HG03571 (cell line): Measurements from ENCODE around the gene RPS15.

Source experiments
- ATAC-seq: cut with Tn5 transposase; IDR thresholded peaks from one replicate; pipeline ENCODE4 v1.9.1; 2021; ENCODE audit not compliant: unreplicated experiment

Gene RPS15

GRCh38 chr19:1438035-1438932, at the start of gene RPS15:
Gene RPS15 (plus strand): TSS chr19:1438396. CDS start chr19:1438426, 30 bp downstream.
- peak; percentile 71 for ATAC-seq

GRCh38 chr19:1388637-1389026, 49.6 kb upstream of the RPS15 start:
- no peak for ATAC-seq

GRCh38 chr19:1389033-1389940, 48.9 kb upstream of the RPS15 start:
- no peak for ATAC-seq

- ATAC-seq: no peak
These were observed 47.2 kb upstream of the RPS15 start for GRCh38 chr19:1390890-1391423.

GRCh38 chr19:1392407-1392806, 45.8 kb upstream of the RPS15 start:
- no peak for ATAC-seq

DNA sequence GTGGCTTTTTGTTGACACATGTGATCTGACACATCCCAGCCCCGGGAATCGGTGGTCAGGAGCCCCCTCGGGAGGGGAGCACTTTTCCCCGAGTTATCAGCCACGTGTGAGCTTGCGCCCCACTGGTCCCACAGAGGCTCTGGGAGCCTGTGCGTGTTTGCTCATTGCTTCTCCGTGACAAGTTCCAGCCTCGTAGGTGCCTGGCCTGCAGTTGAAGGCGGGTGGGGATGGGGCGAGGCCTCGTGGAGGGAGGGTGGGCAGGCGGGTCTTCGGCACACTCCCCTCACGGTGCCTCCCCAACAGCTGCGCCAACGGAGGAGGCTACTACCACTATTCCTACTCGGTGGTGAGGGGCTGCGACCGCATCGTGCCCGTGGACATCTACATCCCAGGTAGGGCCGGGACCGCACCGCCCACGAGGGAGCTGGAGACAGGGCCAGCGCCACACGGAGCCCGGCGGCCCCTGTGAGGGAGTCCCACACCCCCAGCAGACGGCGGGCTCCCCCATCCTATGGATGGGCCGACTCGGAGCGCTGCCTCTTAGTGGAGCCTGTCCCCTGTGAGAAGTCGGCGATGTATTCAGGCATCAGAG, 45.2 kb upstream of the RPS15 start:
- no peak for ATAC-seq

GRCh38 chr19:1393841-1394240, 44.4 kb upstream of the RPS15 start:
- no peak for ATAC-seq

DNA sequence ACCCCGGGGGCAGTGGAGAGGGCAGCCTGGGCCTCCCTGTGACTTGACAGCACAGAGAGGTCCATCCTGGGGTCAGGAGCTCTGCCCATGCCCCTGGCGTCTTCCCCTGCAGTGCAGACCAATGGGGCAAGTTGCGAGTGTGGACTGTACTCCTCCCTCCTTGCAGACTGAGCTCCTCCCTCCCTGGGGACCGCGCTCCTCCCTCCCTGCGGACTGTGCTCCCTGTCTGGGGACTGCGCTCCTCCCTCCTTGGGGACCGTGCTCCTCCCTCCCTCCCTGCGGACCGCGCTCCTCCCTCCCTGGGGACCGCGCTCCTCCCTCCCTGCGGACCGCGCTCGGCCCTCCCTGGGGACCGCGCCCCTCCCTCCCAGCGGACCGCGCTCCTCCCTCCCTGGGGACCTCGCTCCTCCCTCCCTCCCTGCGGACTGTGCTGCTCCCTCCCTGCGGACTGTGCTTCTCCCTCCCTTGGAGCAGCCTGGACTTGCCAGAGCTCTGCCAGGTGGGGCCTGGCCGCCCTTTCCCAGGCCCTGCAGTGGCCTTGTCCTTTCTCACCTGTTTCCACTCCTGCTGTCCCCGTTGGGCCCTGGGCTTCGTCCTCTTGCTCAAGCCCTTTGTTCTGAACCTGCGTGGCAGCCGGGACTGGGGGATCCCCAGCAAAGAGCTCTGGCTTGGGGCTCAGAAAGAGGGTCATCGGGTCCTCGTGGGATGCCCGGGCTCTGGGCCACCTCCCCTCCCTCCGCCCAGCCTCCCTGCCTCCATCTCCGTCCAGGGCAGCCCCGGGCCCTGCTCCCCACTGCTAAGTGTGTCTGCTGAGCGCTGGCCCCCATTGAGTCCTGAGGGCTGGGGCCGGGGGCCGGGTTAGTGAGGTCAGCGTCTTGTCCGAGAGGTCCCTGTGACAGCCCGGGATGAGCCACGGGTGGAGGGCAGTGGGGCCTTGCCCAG, 43.7 kb upstream of the RPS15 start:
- no peak for ATAC-seq

DNA sequence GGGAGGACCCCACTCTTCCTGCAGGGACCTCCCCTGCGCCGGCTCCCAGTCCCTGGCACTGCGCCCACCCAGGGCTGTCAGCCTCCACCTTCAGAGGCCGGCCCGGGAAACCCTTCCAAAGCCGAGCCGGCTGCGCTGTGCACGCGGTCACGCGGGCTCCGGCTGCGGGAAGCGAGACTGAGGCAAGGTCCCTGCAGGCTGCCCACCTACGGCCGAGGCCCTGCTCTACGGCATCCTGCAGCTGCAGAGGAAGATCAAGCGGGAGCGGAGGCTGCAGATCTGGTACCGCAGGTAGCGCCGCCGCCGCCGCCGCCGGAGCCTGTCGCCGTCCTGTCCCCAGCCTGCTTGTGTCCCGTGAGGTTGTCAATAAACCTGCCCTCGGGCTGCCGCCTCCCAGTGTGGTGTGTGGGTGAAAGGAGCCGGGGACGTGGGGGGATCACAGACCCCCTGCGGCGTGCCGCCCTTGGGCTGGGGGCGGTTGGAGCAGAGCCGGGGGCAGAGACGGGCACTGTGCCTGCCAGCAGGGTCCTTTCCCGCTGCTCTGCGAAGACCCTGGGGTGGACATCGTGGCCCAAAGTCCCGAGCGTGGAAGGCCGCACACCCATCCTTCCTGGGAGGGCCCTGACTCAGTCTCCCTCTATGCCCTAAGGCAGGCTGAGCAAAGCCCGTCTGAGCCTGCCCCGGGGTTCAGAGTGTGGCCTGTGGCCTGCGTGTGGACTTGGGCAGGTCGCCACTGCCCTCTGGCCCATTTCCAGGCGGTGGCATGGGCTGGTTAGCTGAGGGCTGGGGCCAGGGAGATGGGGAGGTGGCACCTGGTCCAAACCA, 42.8 kb upstream of the RPS15 start:
- no peak for ATAC-seq

DNA sequence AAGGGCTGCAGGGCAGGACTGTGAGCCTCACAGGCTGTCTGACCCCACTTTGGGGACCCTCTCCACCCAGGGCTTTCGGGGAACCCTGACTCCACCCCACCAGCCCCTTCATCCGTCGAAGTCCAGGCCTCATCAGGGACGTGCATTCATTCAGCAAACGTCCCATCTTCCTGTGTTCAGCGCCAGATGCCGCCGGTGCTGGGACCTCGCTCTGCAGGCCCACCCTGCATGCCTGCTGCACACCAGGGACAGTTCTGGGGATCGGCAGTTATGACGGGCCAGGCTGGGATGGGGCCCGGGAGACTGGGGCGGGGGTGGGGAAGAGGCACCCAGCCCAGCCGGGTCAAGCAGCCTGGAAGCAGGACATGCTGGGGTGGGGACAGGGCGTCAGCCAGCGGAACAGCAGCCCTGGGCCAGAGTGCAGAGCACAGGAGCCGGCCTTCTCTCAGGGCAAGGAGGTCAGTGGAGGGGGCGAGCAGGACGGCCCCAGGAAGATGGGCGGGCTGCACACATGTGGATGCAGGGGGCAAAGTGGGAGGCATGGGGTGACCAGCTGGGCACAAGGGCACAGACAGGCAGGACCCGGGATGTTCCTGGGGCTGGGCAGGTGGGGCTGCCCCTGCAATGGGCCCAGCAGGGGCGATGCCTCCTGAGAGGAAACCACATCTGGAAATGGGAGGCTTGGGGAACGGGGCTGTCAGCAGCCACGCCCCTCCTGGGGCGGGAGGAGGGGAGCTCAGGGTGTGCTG, 42.0 kb upstream of the RPS15 start:
- ATAC-seq: no peak

DNA sequence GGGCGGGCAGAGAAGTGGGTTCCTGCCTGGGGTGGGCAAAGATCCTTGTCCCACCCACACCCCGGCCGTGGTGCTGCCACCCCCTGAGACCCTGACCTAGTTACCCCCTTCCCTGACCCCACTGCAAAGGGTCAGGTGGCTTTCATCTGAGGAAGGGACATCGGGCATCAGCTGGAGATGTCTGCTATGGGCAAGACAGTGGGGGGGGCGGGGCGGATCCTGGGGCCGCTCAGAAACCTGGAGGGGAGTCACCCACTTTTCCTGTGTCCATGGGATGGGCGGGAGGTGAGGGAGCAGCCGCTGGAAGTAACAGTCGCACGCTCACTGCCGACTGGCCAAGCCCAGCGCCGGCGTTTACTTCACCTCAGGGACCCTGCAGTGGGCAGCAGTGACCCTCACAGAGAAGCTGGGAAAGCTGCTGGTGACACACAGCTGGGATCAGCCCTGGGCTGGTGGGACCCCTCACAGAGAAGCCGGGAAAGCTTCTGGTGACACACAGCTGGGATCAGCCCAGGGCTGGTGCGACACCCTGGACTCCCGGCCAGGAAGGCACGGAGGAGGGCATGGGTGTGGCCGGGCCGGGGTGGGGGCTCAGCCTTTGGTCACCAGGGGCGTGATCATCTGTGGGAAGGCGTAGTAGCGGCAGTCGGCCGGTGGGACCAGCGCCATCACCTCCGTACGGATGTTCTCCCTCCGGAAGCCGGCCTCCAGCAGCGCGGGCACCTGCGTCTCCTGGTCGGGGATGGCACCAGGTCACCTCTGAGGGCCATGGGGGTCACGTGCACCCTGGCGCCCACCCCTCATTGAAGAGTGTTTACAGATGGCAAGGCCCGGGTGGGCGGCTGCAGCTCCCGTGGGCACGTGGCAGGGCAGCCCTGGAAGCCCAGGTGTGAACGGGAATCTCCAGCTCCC, 41.2 kb upstream of the RPS15 start:
- ATAC-seq: no peak

DNA sequence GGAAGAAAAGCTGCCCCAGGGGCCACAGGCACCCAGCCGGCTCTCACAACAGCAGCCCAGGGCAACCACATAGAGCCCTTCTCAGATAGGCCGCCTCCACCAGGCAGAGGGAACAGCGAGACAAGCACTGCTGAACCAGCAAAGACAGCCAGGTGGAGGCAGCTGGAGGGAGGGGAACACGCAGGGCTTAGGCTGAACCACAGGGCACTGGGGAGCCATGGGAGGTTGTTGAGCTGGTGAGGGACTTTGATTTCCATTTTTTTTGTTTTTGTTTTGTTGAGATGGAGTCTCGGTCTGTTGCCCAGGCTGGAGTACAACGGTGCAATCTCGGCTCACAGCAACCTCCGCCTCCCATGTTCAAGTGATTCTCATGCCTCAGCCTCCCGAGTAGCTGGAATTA, 40.4 kb upstream of the RPS15 start:
- ATAC-seq: no peak

GRCh38 chr19:1399079-1399478, 39.1 kb upstream of the RPS15 start:
- no peak for ATAC-seq

DNA sequence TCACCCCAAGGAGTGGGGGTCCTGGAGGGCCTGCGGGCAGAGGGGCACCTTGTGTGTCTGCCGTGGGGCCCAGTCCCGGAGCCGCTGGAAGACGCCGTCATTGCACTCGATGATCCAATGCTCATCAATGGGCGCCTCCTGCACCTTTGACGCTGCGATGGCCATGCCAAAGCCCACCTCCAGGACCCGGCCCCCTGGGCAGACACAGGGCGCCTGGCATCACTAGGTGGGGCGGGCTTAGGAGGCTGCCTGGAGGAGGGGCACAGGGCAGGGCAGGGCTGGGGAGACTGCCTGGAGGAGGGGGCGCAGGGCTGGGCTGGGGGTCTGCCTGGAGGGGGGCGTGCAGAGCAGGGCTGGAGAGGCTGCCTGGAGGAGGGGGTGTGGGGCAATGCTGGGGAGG, 38.5 kb upstream of the RPS15 start:
- no peak for ATAC-seq

GRCh38 chr19:1400281-1401137, 37.7 kb upstream of the RPS15 start:
- ATAC-seq: no peak

DNA sequence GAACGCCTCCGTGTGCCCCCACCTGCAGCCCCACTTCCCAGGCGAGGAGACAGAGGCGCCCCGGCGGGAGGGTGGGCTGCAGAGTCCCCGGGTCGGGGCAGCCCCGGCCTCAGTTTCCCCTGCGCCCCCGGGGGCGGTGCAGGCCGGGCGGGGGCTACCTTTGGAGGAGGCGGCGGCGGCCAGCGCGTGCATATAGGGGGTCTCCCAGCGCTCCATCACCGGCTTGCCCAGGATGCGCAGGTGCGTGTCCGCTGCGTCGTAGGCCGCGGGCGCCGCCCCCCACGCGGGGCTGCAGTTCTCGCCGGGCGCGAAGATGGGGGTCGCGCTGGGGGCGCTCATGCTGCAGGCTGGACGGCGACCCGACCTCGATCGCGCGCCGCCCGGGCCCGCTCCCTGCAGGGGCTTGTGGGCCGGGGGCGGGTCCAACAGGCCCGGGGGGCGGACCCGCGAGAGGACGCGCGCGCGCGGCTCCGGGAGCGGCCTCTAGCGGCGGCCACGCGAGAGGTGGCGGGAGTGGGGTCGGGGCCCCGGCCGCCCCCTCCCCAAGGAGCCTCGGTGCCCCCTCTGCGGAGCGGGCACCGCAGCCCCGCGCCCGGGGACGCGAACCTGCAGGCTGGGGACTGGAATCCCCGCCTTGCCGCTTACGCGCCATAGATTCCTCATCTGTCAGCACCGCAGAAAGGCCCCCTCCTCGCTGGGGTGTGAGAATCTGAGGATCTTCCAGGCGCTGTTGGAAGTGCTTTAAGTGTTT, 36.9 kb upstream of the RPS15 start, which contains the start of gene GAMT:
GAMT (minus strand) TSS at position 405 of the 751 bp plus-strand sequence; CDS start at position 339, 66 bp downstream.
- no peak for ATAC-seq
